T-helper 9 cell (primary cell): ENCODE data around the gene FOXN3.
"Not testable (repeated sequence)": the region's sequence is repeated elsewhere in the genome, so short reads cannot be mapped to it uniquely, and the experiment has no call there.

Source experiments
- DNase-seq: peaks from one replicate; pipeline ENCODE4 v3.0.0-alpha.2; 2020

FOXN3 gene

GRCh38 chr14:89114109-89114508, 302.9 kb downstream of the FOXN3 start:
- DNase-seq = no peak

- no peak for DNase-seq
Observed at GRCh38 chr14:89112720-89113119, 304.3 kb downstream of the FOXN3 start.

- DNase-seq = not testable (repeated sequence)
Observed at GRCh38 chr14:89111766-89112543, 305.1 kb downstream of the FOXN3 start.

- not testable (repeated sequence) for DNase-seq
Observed at GRCh38 chr14:89111232-89111631, 305.8 kb downstream of the FOXN3 start.

- DNase-seq = no peak
Observed at GRCh38 chr14:89110110-89110509, 306.9 kb downstream of the FOXN3 start.

GRCh38 chr14:89108608-89109007, 308.4 kb downstream of the FOXN3 start:
- DNase-seq = no peak

- DNase-seq = no peak
Observed at GRCh38 chr14:89107626-89108025, 309.4 kb downstream of the FOXN3 start.
